ENCODE results near the gene LIPA.
A peak's percentile ranks its signal among the peaks of the same experiment; 100 is the strongest.
"Not testable (repeated sequence)": the region's sequence is repeated elsewhere in the genome, so short reads cannot be mapped to it uniquely, and the experiment has no call there.

LIPA gene

DNA sequence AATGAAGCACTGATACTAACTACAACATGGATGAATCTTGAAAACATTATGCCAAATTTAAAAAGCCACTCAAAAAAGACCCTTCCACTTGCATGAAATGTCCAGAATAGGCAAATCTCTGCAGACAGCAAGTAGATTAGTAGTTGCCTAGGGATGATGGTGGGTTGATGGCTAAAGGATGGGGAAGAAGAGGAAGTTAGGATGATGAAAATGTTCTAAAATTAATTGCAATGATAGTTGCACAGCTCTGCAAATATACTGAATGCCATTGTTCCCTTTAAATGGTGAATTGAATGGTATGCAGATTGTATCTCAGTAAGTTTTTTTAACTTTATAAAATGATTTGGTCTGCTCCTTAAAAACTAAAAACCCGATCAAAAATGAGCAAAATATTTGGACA is 7.3 kb upstream of the LIPA start:
- no peak for DNase-seq
- no peak for TF ChIP-seq GATA1 (IDR thresholded peaks at IDR 0.05; ENCODE audit: low read depth, low read length)
- TF ChIP-seq POLR2A (IDR thresholded peaks at IDR 0.05; ENCODE audit: low read length), result no peak

DNA sequence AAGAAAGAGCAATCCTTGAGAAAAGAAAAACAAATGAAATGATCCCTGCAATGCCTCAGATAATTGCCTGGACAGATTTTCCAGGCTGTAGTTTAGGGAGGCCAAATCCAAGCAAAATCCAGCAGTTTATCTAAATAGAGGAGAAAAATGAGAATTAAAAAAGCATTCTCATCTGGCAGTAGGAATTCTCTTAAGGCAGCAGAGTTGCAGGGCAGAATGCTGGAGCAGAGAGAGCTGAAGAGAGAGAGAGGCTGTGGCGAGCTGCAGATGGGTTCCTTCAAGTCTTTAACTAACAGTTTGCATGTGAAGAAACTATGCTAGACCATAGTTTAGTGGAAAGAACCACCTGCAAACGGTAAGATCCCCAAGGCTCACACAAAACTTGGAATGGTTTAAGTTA is 6.0 kb upstream of the LIPA start:
- TF ChIP-seq POLR2A (IDR thresholded peaks at IDR 0.05; ENCODE audit: low read length) (no peak), GATA1 (IDR thresholded peaks at IDR 0.05; ENCODE audit: low read depth, low read length) (no peak)
- DNase-seq, result no peak

DNA sequence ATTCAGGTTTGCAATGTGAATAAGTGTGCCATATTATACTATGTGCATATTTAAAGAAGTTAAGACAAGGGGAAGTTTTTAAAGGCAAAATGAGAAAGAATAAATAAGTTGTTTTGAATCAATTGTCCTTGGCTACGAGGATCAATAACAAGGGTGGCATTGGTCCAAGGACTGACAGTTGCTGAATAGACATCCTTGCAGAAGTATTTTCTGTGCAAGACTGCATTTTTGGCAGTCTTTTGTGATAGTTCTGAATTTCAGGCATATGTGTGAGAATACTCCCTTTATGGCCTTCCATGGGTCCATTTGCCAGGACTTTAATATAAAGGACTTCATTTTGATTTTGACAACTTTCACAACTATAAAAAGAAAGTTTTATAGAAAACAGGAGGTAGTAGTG is 5.4 kb upstream of the LIPA start:
- DNase-seq, result no peak
- TF ChIP-seq POLR2A (IDR thresholded peaks at IDR 0.05; ENCODE audit: low read length), result no peak
- TF ChIP-seq GATA1 (IDR thresholded peaks at IDR 0.05; ENCODE audit: low read depth, low read length), result no peak

DNA sequence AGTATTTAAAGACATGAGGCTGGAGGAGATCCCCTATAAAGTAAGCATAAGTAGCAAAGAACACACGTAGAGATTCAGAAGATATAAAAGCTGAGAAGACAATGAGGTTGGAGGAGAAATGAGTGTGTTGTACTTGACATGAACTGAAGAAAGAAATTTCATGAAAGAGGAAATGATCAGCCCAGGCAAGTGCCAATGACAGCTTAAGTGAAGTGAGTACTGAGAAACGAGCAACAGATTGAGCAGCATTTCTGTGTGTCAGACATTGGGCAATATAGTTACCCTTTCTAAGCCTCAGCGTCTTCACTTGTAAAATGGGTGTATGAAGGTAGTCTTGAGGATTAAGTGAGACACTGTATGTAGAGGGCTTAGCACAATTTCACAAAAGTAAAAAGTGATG is 4.8 kb upstream of the LIPA start:
- no peak for DNase-seq
- TF ChIP-seq POLR2A (IDR thresholded peaks at IDR 0.05; ENCODE audit: low read length), result no peak
- TF ChIP-seq GATA1 (IDR thresholded peaks at IDR 0.05; ENCODE audit: low read depth, low read length), result no peak

DNA sequence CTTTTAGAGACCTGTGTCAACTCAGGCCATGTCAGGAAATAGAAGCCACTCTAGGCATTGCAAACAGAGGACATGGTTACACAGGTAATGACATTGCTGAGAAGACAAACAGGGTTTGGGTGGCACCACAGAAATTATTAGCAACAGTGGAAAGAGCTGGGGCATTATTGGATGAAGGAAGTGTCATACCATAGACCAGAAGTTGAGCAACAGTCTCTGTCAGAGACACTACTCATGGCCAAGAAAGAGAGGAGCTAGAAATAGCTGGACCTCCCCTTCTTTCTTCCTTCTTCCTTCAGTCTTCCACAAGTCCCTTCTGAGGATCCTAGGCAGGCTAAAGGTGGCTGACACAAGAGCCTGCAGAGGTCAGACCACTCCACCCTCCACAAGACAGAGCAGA is 4.2 kb upstream of the LIPA start:
- TF ChIP-seq POLR2A (IDR thresholded peaks at IDR 0.05; ENCODE audit: low read length), result no peak
- TF ChIP-seq GATA1 (IDR thresholded peaks at IDR 0.05; ENCODE audit: low read depth, low read length), result no peak
- DNase-seq, result no peak

DNA sequence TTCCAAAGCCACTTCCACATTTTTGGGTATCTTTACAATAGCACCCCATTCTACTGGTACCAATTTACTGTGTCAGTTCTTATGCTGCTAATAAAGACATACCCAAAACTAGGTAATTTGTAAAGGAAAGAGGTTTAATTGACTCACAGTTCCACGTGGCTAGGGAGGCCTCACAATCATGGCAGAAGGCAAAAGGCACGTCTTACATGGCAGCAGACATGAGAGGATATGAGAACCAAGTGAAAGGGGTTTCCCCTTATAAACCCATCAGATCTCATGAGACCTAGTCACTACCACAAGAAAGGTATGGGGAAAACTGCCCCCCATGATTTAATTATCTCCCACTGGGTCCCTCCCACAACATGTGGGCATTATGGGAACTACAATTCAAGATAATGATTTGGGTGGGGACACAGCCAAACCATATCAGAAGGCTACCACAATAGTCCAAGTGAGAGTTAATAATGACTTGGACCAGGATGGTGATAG is 3.6 kb upstream of the LIPA start:
- peak in 1 of 2 experiments; percentile 12 for DNase-seq

DNA sequence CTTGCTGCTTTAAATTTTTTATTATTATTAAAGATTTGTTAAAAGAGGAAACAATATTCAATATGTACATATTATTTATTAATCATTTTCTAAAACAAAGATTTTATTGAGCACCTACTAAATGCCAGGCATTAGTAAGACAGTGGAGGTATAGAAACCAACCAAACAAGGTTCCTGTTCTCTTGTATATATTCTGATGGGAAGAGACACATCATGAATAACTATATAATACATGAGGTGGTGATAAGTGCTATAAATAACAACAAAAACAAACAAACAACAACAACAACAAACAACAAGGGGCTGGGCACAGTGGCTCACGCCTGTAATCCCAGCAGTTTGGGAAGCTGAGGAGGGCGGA is 630 bp upstream of the LIPA start:
- no peak for TF ChIP-seq POLR2A (IDR thresholded peaks at IDR 0.05; ENCODE audit: low read length)
- TF ChIP-seq GATA1 (IDR thresholded peaks at IDR 0.05; ENCODE audit: low read depth, low read length), result no peak
- no peak for DNase-seq

DNA sequence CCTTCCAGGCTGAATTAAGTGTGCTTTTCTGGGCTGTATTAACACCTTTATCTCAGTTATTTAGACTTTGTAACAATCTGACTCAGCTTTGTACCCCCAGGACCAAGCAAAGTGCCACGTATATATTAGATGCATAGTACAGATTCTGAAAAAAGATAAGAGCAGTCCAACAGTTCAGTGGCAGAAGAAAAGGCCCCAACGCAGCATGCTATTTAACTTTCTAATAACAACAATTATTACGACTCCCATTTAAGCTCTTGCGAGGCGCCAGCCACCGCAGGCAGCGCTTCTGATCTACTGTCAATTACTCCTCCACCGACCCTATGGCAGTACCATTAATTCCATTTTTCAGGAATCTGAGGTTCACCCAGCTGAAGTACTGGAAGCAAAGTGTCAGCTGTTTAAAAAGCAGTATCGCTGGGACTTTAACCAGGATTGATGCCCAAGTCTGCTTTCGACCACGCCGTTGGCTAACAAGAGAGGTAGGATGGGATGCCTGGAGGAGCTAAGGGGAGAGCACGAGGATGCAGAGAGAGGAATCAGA is 638 bp downstream of the LIPA start:
- no peak for TF ChIP-seq POLR2A (IDR thresholded peaks at IDR 0.05; ENCODE audit: low read length)
- TF ChIP-seq GATA1 (IDR thresholded peaks at IDR 0.05; ENCODE audit: low read depth, low read length), result no peak
- peak in 1 of 2 experiments; percentile 27 for DNase-seq

DNA sequence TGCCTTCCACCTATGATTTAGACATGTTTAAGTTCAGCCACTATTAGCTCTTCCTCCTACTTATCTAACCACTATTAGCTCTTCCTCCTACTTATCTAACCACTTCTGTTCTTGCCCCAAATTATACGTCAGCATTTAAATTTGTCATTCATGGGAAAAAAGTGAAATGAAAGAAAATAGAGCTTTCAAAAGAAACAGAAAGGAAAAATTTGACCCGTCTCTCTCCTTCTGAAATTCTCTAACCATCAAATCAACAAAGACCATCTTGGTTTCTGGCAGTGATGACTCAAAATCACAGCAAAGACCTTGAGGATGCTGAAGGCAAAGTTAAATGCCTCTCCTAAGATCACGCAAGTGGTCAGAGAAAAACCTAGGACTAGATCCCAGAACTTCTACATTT is 2.6 kb downstream of the LIPA start:
- no peak for TF ChIP-seq GATA1 (IDR thresholded peaks at IDR 0.05; ENCODE audit: low read depth, low read length)
- TF ChIP-seq POLR2A (IDR thresholded peaks at IDR 0.05; ENCODE audit: low read length), result no peak
- DNase-seq, result no peak

DNA sequence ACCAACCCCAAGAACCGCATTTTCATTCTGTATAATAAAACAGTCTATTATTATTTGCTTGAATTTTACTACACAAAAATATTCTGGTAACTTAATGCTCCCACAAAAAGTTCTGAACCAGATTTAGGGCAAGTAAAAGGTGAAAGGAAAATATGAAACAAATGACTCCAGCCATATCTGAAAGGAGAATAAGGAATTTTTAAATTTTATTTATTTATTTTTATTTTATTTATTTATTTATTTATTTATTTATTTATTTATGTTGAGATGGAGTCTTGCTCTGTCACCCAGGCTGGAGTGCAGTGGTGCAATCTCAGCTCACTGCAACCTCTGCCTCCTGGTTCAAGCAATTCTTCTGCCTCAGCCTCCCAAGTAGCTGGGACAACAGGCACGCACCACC is 4.0 kb downstream of the LIPA start:
- not testable (repeated sequence) for DNase-seq

DNA sequence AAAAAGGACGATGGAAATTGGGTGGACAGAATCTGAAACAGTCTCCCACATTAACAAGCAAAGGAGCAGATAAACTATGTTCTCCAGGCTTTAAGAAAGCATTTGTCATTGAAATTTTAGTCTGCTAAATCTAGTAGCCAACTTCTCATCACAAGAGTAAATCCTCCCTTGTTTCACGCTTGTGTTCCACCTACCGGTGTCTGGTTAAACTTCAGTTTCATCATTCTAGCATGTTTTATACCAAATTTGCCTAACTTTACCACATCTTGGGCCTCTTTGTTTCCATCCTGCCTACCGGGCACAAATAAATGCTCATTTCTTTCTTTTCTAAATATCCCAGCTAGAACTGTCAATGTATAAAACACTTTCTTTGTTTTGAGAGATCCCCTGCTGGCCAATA is 5.8 kb downstream of the LIPA start:
- TF ChIP-seq POLR2A (IDR thresholded peaks at IDR 0.05; ENCODE audit: low read length), result no peak
- no peak for TF ChIP-seq GATA1 (IDR thresholded peaks at IDR 0.05; ENCODE audit: low read depth, low read length)
- DNase-seq, result no peak

DNA sequence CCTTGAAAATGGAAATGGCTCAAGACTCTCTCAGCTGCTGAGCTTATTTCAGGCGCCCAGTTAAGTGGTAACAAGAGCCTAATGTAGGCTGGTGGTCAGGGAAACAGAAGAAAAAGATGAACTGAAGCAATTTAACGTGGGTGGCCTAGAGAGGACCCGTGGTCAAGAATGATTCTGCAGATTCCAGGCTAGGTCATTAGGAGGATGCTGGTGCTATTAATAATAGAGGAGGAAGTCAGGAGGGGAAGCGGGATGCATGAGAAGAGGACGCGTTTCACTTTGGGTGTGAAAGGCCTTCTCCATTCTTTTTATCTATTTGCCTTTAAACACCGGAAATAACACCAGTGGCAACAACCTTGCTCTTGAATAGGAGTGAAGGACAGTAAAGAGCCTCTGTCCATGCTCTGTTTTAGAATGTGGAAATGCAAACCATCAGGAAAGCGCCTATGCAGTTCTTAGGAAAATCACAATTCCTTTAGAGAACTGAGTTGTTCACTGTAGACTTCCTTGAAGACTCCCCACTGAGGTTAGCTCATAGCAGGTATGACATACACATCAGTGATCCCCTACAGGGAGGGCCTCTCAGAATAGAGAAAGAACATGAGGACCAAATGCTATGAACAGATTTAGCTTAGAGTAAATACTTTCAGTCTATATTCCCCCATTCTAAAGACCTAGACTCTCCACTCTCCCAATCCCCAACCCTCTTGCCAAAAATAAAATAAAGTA is 8.6 kb downstream of the LIPA start:
- DNase-seq, result no peak
- no peak for TF ChIP-seq POLR2A (IDR thresholded peaks at IDR 0.05; ENCODE audit: low read length)
- no peak for TF ChIP-seq GATA1 (IDR thresholded peaks at IDR 0.05; ENCODE audit: low read depth, low read length)

DNA sequence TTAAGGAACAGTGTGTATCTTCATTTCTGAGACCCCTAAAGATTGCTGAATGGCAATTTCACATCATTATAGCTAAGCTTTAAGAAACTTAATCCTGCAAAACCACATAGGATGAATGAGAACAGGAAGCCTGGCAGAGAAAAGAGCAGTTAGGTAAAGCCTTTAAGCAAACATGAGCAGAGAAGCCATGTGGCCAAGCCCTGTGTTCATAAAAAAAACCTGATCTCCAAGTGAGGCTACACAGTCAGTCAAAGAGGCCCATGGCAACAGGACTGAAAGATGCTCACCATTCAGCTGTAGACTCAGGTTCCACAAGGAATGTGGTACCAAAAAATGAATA is 9.3 kb downstream of the LIPA start:
- TF ChIP-seq GATA1 (IDR thresholded peaks at IDR 0.05; ENCODE audit: low read depth, low read length) (no peak), POLR2A (IDR thresholded peaks at IDR 0.05; ENCODE audit: low read length) (no peak)
- no peak for DNase-seq

DNA sequence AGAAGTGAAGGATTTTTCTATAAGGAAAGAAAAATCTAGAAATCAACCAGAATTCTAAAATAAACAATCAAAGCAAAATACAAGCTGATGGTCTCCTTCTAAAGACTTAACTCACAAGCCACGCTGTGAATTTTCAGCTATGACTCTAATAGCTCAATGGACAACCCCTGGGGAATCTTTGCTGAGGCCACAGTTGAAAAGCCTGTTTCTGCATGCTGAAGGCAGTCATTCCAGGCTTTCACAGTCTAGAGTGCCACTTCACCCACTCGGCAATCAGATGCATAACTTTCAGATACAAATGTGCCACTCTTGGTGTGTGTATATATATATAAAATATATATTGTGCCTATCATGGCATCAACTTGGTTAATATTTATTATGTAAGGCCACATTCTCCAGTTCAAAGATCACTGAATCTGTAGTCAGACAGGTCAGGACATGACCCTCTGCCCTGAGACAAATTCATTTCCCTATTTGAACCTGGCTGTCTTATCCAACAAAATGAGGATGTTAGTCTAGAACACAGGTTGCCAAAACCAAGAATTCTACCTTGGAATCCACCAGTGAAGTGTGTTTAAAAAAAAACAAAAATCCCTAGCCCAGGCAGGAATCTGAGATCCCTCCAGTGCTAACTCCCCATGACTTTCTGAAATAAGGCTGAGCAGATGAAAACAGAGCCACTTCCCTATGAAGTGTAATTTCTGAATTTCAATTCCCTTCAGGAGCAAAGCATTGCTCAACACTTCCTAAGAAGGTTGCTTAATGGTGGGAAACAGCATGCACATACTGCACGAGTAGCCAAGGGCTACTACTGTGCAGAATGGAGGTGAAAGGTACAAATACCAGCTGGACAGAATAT is 9.9 kb downstream of the LIPA start:
- DNase-seq, result no peak
- TF ChIP-seq POLR2A (IDR thresholded peaks at IDR 0.05; ENCODE audit: low read length) (no peak), GATA1 (IDR thresholded peaks at IDR 0.05; ENCODE audit: low read depth, low read length) (no peak)

DNA sequence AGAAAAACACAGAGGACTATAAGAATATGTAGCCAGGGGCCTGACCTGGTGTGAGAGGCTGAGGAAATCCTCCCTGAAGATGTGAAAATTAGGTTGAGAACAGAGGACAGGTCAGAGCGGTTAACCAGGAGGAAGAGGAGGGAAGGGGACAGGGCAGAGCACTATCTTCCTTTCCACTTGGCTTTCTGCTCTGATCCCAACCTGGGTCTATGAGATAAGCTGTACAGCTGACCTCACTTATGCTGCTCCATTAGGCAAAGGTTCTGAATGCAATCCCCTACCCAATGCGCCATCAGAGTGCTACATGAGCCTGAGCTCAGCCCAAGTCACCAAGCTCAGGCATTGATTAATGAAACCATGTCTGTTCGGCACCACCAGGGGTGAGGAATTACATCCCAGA is 10.5 kb downstream of the LIPA start:
- TF ChIP-seq GATA1 (IDR thresholded peaks at IDR 0.05; ENCODE audit: low read depth, low read length), result no peak
- no peak for TF ChIP-seq POLR2A (IDR thresholded peaks at IDR 0.05; ENCODE audit: low read length)
- DNase-seq, result peak; percentile 54 to 67
